Muscle layer of duodenum (tissue), 2 donors: ENCODE data around the gene DNAJB12.
"Not testable (repeated sequence)": the region's sequence is repeated elsewhere in the genome, so short reads cannot be mapped to it uniquely, and the experiment has no call there.

ENCODE experiments used
- H3K27ac ChIP-seq: one replicate; pipeline ENCODE4 v1.7.0; 2013; ENCODE audit warnings: mild to moderate bottlenecking, low read length
- H3K27me3 ChIP-seq: one replicate; pipeline ENCODE4 v1.7.0; 2013; ENCODE audit warnings: low read depth, mild to moderate bottlenecking, control low read depth, low read length
- H3K36me3 ChIP-seq, 2 donors: one replicate each; pipeline ENCODE4 v1.7.0; 2013; ENCODE audit warnings: low read length in 2 of 2, control low read depth in 1 of 2, mild to moderate bottlenecking in 1 of 2; ENCODE audit not compliant: insufficient read depth in 2 of 2, control insufficient read depth in 1 of 2
- H3K4me1 ChIP-seq, 2 donors: one replicate each; pipeline ENCODE4 v1.7.0; 2013; ENCODE audit warnings: low read length in 2 of 2, mild to moderate bottlenecking in 2 of 2, control low read depth in 1 of 2, moderate library complexity in 1 of 2; ENCODE audit not compliant: insufficient read depth in 2 of 2, control insufficient read depth in 1 of 2
- H3K4me3 ChIP-seq, 2 donors: one replicate each; pipeline ENCODE4 v1.7.0; 2013; ENCODE audit warnings: low read length in 2 of 2, low read depth in 1 of 2, mild to moderate bottlenecking in 1 of 2
- H3K9me3 ChIP-seq, 2 donors: one replicate each; pipeline ENCODE4 v1.7.0; 2013; ENCODE audit warnings: low read length in 2 of 2, control low read depth in 1 of 2, mild to moderate bottlenecking in 1 of 2; ENCODE audit not compliant: control insufficient read depth in 1 of 2
- donor health status: healthy.

DNAJB12 gene

DNA sequence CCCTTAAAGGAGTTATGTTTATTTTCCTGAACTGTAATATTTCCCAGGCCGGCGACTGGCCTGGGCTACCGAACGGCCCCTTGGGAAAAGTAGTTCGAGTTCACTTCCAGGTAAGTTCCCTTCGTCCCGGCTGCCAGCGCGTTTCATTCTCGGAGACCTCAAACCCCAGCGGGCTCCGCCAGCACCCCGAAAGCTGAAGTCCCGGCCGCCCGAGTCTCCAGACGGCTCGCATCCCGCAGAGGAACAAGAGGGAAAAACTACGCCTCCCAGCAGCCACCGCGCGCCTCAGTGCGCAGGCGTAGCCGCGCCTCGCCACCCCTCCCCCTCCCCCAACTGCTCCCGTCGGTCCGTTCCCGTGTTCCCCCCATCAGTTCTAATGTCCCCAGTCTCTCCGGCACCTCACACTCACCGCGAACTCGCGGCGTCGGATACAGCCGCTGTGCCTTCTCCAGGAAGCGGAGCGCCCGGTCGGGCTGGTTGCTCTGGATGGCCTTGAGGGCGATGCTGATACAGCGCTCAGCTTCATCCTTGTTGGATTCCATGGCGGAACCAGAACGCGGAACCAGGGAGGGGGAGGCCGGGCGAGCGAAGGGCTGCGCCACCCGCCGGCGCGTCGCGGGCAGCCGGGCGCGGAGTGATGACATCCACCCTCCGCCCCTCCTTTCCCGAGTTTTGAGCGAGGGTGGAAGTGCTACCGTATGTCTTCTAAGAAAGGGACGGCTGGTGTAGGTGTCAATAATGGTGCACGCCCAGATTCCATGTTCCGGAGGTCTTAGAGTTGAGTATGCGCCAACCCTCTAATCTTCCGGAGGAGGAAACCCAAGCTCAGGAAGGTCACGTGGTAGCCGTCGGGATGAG lies at the start of gene DNAJB12:
DNAJB12 (minus strand) TSS at position 564 of the 858 bp plus-strand sequence; CDS start at position 542, 22 bp downstream.
- no peaks in the 10 kb centered on the region for H3K9me3 ChIP-seq
- no peaks in the 10 kb centered on the region for H3K27me3 ChIP-seq
- H3K4me3 ChIP-seq = peak within 1 kb of the TSS; percentile 91 to 94
- H3K4me1 ChIP-seq = peaks cover 20 to 28% of the 10 kb centered on the region in 2 donors
- H3K36me3 ChIP-seq = peaks cover 8 to 10% of the 10 kb centered on the region in 2 donors
- H3K27ac ChIP-seq = peak within 1 kb of the TSS; percentile 96

DNA sequence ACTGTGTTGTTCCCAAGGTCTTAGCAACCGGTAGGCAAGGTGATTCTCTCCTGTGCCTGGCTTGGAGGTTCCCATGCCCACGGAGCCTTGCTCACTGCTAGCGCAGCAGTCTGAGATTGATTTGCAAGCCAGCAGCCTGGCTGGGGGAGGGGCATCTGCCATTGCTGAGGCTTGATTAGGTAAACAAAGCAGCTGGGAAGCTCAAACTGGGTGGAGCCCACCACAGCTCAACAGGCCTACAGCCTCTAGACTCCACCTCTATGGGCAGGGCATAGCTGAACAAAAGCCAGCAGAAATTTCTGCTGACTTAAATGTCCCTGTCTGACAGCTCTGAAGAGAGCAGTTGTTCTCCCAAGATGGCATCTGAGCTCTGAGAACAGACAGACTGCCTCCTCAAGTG lies 40.9 kb upstream of the DNAJB12 start:
- not testable (repeated sequence) for H3K27ac ChIP-seq, H3K36me3 ChIP-seq, H3K27me3 ChIP-seq, H3K4me3 ChIP-seq, H3K9me3 ChIP-seq, H3K4me1 ChIP-seq

DNA sequence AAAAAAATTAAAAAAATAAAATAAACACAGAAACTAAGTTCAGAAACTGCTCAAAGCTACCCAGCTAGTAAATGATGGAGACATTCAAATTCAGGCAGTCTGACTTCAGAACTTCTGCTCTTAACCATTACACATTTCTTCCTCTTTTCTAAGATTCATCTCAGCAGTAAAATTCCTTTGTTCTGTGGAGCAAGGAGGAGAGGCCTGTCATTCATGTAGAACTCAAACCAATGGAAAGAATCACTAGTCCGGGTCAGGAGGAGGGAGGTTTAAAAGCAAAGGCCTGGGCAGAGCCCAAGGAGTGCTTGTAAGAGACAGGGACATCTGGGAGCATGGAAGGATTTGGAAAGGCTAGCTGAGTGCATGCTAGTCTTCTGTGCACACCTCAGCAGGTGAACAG lies 37.9 kb upstream of the DNAJB12 start:
- no peaks in the 10 kb centered on the region for H3K36me3 ChIP-seq
- H3K27me3 ChIP-seq = no peaks in the 10 kb centered on the region
- H3K4me1 ChIP-seq = no peaks in the 10 kb centered on the region
- no peak overlapping the region for H3K4me3 ChIP-seq
- H3K9me3 ChIP-seq = no peaks in the 10 kb centered on the region
- no peak overlapping the region for H3K27ac ChIP-seq

DNA sequence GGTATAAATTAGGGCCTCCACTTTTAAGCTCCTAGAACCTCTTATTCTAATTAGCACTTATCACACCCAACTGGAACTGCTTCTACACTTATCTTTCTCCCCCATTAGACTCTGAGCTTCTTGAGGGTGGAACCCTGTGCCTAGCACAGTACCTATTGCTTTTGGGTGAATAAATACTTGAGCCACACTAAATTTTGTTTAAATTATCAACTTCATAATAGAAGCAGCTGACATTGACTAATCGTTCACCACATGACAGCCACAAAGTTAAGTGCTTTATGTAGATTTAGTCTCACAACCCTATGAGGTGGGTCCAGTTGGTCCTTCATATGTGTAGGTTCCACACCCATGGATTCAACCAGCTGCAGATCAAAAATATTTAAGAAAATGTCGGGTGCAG lies 36.0 kb upstream of the DNAJB12 start:
- Histone ChIP-seq H3K4me1 (no peaks in the 10 kb centered on the region), H3K27me3 (no peaks in the 10 kb centered on the region), H3K9me3 (no peaks in the 10 kb centered on the region), H3K36me3 (no peaks in the 10 kb centered on the region), H3K4me3 (no peak overlapping the region), H3K27ac (no peak overlapping the region)

DNA sequence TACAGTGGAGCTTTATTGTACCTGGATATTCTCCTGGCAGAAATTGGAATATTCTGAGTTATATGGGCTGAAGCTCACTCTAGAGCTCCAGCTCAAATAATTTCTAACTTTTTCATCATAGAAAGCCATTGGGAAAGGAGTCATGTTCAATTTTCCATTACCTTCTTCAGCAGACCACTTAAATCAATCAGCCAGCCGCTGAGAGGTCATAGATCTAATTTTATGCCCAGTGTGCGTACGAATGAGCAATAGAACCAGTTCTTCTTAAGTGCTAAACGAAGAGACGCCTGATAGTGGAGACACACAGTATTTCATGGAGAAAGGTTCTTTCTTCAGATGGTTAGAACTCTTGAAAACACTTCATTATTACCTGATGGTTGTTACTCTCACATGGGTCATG lies 35.0 kb upstream of the DNAJB12 start:
- Histone ChIP-seq H3K4me1 (no peaks in the 10 kb centered on the region), H3K36me3 (no peaks in the 10 kb centered on the region), H3K9me3 (no peaks in the 10 kb centered on the region), H3K4me3 (no peak overlapping the region), H3K27me3 (no peaks in the 10 kb centered on the region), H3K27ac (no peak overlapping the region)

DNA sequence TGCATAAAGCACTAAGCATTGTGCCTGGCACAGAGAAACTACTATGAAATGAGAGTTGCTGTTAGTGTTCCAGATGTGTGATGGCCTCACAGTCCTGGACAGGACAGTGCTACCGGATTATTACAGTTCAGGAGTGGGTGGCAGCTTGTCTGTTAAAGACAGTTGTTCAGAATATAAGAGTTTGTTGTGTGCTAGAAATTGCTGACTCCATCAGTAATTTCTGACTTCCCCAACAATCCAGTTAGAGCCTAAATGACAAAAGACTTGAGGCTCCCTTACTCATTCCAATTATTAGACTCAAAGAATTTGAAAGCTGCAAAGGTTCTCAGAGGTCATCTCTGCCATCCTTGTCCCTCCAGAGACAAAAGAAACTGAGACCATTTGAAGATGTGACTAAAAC lies 34.3 kb upstream of the DNAJB12 start:
- Histone ChIP-seq H3K4me1 (no peaks in the 10 kb centered on the region), H3K9me3 (no peaks in the 10 kb centered on the region), H3K4me3 (no peak overlapping the region), H3K36me3 (no peaks in the 10 kb centered on the region), H3K27ac (no peak overlapping the region), H3K27me3 (no peaks in the 10 kb centered on the region)

DNA sequence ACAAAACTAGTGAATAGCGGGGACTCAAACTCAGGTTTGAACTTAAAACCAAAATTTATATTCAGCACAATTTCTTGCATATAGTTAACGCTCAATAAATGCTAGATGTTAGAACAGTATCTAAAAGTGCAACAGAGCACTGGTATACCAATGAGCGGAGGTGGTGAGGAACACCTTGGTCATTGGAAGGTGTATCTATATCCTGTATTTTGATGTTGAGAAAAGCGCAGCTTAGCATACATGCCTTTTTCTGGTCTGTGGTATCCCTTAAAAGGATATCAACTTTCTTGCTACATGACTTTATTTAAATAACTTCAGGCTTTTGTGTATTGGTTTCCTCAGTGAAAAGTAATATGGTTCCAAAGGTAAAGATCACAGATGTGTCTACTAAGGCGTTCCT lies 33.3 kb upstream of the DNAJB12 start:
- Histone ChIP-seq H3K4me3 (no peak overlapping the region), H3K36me3 (no peaks in the 10 kb centered on the region), H3K4me1 (no peaks in the 10 kb centered on the region), H3K27ac (no peak overlapping the region), H3K9me3 (no peaks in the 10 kb centered on the region), H3K27me3 (no peaks in the 10 kb centered on the region)

DNA sequence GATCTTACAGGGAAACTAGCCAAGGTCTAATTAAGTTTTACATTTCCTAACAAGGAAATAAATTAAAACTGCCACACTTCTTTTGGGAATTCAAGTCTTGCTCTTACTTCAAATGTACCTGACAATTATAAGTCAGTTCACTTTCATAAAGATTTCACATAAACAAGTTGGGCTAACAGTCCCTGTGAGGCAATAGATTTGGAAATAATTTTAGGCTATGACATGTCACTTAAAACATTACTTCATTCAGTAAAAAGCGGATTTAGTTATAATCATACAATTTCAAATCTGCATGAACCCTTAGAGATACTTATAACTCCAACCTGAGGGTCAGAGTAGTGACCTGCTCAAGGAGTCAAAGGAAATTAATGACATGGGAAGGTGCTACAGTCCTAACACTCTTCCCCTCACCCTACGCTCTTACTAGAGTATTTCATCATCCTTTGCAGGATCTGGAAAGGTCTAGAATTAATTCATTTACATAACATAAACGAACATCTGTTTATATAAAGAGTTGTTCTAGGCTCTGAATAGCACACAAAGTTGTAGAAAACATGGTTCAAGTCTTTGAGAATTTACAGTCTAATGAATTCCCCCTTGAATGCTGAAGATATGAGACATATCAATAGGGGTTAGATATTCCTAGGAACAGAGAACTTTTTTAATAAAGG lies 32.3 kb upstream of the DNAJB12 start:
- Histone ChIP-seq H3K4me1 (no peaks in the 10 kb centered on the region), H3K4me3 (no peak overlapping the region), H3K9me3 (no peaks in the 10 kb centered on the region), H3K27ac (no peak overlapping the region), H3K27me3 (no peaks in the 10 kb centered on the region), H3K36me3 (no peaks in the 10 kb centered on the region)

DNA sequence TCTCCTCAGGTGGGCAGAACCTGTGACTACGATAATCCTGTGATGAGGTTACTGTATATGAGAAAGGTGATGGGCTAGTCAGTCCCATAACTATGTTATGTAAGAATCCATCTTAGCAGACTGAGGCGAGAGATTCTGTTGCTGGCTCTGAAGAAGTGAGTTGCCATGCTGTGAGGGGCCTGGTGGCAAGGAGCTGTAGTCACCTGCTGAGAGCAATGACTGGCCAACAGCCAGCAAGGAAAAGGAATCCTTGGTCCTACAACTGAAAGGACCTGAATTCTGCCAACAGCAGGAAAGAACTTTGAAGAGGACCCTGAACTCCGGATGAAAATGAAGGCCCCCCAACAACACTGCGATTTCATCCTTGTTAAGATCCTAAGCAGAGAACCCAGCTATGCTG lies 31.0 kb upstream of the DNAJB12 start:
- H3K36me3 ChIP-seq = no peaks in the 10 kb centered on the region
- H3K4me1 ChIP-seq = no peaks in the 10 kb centered on the region
- no peak overlapping the region for H3K4me3 ChIP-seq
- H3K9me3 ChIP-seq = no peaks in the 10 kb centered on the region
- no peak overlapping the region for H3K27ac ChIP-seq
- no peaks in the 10 kb centered on the region for H3K27me3 ChIP-seq

DNA sequence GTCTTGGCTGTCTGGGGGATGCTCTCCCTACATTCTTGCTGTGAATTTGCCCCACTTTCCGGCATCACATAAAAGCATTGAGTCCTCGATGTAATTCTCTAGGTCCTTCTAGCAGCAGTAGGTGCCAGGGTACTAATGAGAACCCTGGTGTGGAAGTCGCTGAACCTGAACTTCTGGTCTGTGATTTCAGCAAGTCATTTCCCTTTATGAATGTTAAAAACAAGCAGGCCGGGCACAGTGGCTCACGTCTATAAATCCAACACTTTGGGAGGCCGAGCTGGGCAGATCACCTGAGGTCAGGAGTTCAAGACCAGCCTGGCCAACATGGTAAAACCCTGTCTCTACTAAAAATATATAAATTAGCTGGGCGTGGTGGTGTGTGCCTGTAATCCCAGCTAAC lies 30.3 kb upstream of the DNAJB12 start:
- H3K27me3 ChIP-seq, H3K9me3 ChIP-seq, H3K36me3 ChIP-seq, H3K27ac ChIP-seq, H3K4me1 ChIP-seq, H3K4me3 ChIP-seq: not testable (repeated sequence)

DNA sequence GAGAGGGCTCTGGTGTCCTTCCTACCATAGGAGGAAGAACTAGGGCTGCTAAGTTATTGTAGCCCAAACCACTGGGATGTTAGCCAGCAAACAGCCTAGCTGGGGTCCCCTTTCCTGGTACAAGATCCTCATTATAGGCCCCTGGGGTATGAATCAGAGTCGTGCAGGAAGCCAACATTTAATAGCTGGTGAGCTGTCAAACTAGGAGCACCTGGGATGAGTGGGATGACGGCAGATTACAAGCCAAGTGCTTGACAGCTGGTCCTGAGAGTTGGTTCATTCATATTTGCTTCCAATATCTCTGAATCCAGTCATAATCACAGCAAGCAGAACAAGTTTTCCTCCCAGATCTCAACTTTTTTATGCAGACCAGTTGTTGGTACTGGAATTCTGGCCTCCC lies 25.1 kb upstream of the DNAJB12 start:
- Histone ChIP-seq H3K27ac (no peak overlapping the region), H3K9me3 (no peaks in the 10 kb centered on the region), H3K4me3 (no peak overlapping the region), H3K27me3 (no peaks in the 10 kb centered on the region), H3K4me1 (no peaks in the 10 kb centered on the region), H3K36me3 (peaks cover 0 to 3% of the 10 kb centered on the region in 2 donors)
